IMR-90 (cell line): ENCODE measurements around the gene FOXO6. TPM values are rescaled to one million over a fixed set of nuclear protein-coding genes. Genes with fewer than 3 reads are reported as not detected.

Experiments used
- ATAC-seq: fragments of 200-7000 bp; cut with Tn5 transposase; 2 replicates; pipeline ENCODE4 v1.9.1; 2020; ENCODE audit warnings: low read depth, mild to moderate bottlenecking, moderate library complexity
- BruUV-seq: library from RNA; stranded (reverse); fragments of 400-500 nt; replicated peaks from 2 replicates; lab custom pipeline; 2021; lab: Mats Ljungman, UMichigan
- CTCF ChIA-PET: fragments of 300-600 bp; formaldehyde crosslinking; extraction: SDS; loops from one replicate; lab custom pipeline; 2021; ENCODE audit warnings: antibody characterized with exemption; lab: Yijun Ruan, JAX
- POLR2A ChIA-PET: fragments of 300-600 bp; sonication (Branson Sonifier 250); formaldehyde crosslinking; loops from one replicate; lab custom pipeline; 2022; ENCODE audit warnings: antibody characterized with exemption; ENCODE audit not compliant: unreplicated experiment; lab: Charles Lee
- DNase-seq: peaks from one replicate; pipeline ENCODE4 v3.0.0; 2013
- H2AFZ ChIP-seq: replicated peaks from 2 replicates; pipeline ENCODE3; 2013; ENCODE audit warnings: low read length, mild to moderate bottlenecking; ENCODE audit not compliant: poor library complexity
- H2AK5ac ChIP-seq: 2 replicates; pipeline ENCODE4 v1.6.1; 2013; ENCODE audit warnings: low read depth, low read length, inconsistent platforms
- H2AK9ac ChIP-seq: replicated peaks from 2 replicates; pipeline ENCODE3; 2013; ENCODE audit warnings: mild to moderate bottlenecking, low read depth, low read length, moderate library complexity; ENCODE audit not compliant: poor library complexity
- H2BK120ac ChIP-seq: 2 replicates; pipeline ENCODE4 v1.6.1; 2013; ENCODE audit warnings: low read depth, low read length, inconsistent platforms
- H2BK15ac ChIP-seq: 3 replicates; pipeline ENCODE4 v1.6.1; 2013; ENCODE audit warnings: low read depth, low read length, inconsistent platforms
- H2BK20ac ChIP-seq: 2 replicates; pipeline ENCODE4 v1.6.1; 2013; ENCODE audit warnings: low read depth, mild to moderate bottlenecking, inconsistent platforms, low read length, moderate library complexity
- H2BK5ac ChIP-seq: 2 replicates; pipeline ENCODE4 v1.6.1; 2013; ENCODE audit warnings: mild to moderate bottlenecking, low read depth, low read length, inconsistent platforms; ENCODE audit not compliant: poor library complexity, severe bottlenecking
- H3K14ac ChIP-seq: replicated peaks from 2 replicates; pipeline ENCODE4 v1.6.1; 2013; ENCODE audit warnings: low read depth, low read length, inconsistent platforms
- H3K18ac ChIP-seq: 2 replicates; pipeline ENCODE4 v1.6.1; 2013; ENCODE audit warnings: low read depth, low read length, control low read depth
- H3K23ac ChIP-seq: 2 replicates; pipeline ENCODE4 v1.6.1; 2013; ENCODE audit warnings: low read depth, low read length, inconsistent platforms
- H3K27ac ChIP-seq: 2 replicates; pipeline ENCODE4 v1.5.1; 2013; ENCODE audit warnings: mild to moderate bottlenecking, control low read depth, low read length; ENCODE audit not compliant: insufficient read depth
- H3K27me3 ChIP-seq: 2 replicates; pipeline ENCODE4 v1.6.1; 2013; ENCODE audit warnings: low read length; ENCODE audit not compliant: control insufficient read depth, insufficient read depth
- H3K36me3 ChIP-seq: 2 replicates; pipeline ENCODE4 v1.6.1; 2013; ENCODE audit warnings: low read length, mixed read lengths; ENCODE audit not compliant: control insufficient read depth, insufficient read depth
- H3K4ac ChIP-seq: 2 replicates; pipeline ENCODE4 v1.6.1; 2013; ENCODE audit warnings: low read depth, low read length, inconsistent platforms
- H3K4me1 ChIP-seq: 2 replicates; pipeline ENCODE4 v1.6.1; 2013; ENCODE audit warnings: low read length, mixed read lengths; ENCODE audit not compliant: control insufficient read depth, insufficient read depth
- H3K4me2 ChIP-seq: 2 replicates; pipeline ENCODE4 v1.6.1; 2013; ENCODE audit warnings: low read depth, mild to moderate bottlenecking, control low read depth, low read length, moderate library complexity
- H3K4me3 ChIP-seq: 2 replicates; pipeline ENCODE4 v1.5.1; 2013; ENCODE audit warnings: low read depth, mild to moderate bottlenecking, control low read depth, low read length, moderate library complexity; ENCODE audit not compliant: insufficient read depth
- H3K56ac ChIP-seq: 2 replicates; pipeline ENCODE4 v1.6.1; 2013; ENCODE audit warnings: low read length, inconsistent platforms; ENCODE audit not compliant: insufficient read depth; ENCODE audit errors: extremely low read depth
- H3K79me1 ChIP-seq, 2 experiments: 2 replicates each; pipeline ENCODE4 v1.6.1; 2013; ENCODE audit warnings: low read length in 2 of 2, inconsistent platforms in 1 of 2, low read depth in 1 of 2
- H3K9ac ChIP-seq: 2 replicates; pipeline ENCODE4 v1.6.1; 2013; ENCODE audit warnings: low read depth, low read length, control low read depth
- H3K9me1 ChIP-seq: 2 replicates; pipeline ENCODE4 v1.6.1; 2013; ENCODE audit warnings: low read length, inconsistent platforms; ENCODE audit not compliant: insufficient read depth
- H3K9me3 ChIP-seq: 2 replicates; pipeline ENCODE4 v1.6.1; 2013; ENCODE audit warnings: low read length; ENCODE audit not compliant: control insufficient read depth, insufficient read depth
- H4K20me1 ChIP-seq: 2 replicates; pipeline ENCODE4 v1.6.1; 2013; ENCODE audit warnings: low read length, inconsistent platforms; ENCODE audit not compliant: insufficient read depth
- H4K5ac ChIP-seq: 2 replicates; pipeline ENCODE4 v1.6.1; 2013; ENCODE audit warnings: mild to moderate bottlenecking, low read depth, low read length, control low read depth
- H4K8ac ChIP-seq, 2 experiments: 2 replicates each; pipeline ENCODE4 v1.6.1; 2013; ENCODE audit warnings: low read depth in 2 of 2, low read length in 2 of 2, control low read depth in 1 of 2, inconsistent platforms in 1 of 2
- H4K91ac ChIP-seq: 2 replicates; pipeline ENCODE4 v1.6.1; 2013; ENCODE audit warnings: low read depth, low read length, inconsistent platforms; ENCODE audit not compliant: insufficient read depth
- CHD1 ChIP-seq: IDR thresholded peaks from 2 replicates; pipeline ENCODE4 v1.6.1; 2012; ENCODE audit warnings: low read depth, low read length, improper control_type of control experiment
- FOS ChIP-seq: fragments of 150-350 bp; IDR thresholded peaks from 2 replicates; pipeline ENCODE4 v1.6.1; 2016; ENCODE audit warnings: low read depth, low read length
- MAFK ChIP-seq: IDR thresholded peaks from 2 replicates; pipeline ENCODE4 v1.6.1; 2012; ENCODE audit warnings: low read depth, low read length, improper control_type of control experiment
- MAZ ChIP-seq: IDR thresholded peaks from 2 replicates; pipeline ENCODE4 v1.6.1; 2012; ENCODE audit warnings: low read depth, mild to moderate bottlenecking, low read length, improper control_type of control experiment, moderate library complexity, borderline replicate concordance
- NFE2L2 ChIP-seq: fragments of 150-350 bp; IDR thresholded peaks from 2 replicates; pipeline ENCODE4 v1.6.1; 2016; ENCODE audit warnings: low read depth, mild to moderate bottlenecking, low read length
- RCOR1 ChIP-seq: IDR thresholded peaks from 2 replicates; pipeline ENCODE4 v1.6.1; 2012; ENCODE audit warnings: mild to moderate bottlenecking, low read length, improper control_type of control experiment; ENCODE audit not compliant: insufficient replicate concordance
- whole genome bisulfite sequencing, 2 experiments: methylation state at CpG; one replicate each; pipeline versions ENCODE4 v1.1.5 to v1.1.7; 2013; ENCODE audit warnings: missing lambda C conversion rate in 2 of 2; ENCODE audit not compliant: insufficient read length in 1 of 2; ENCODE audit errors: extremely low coverage in 2 of 2; 5-methylcytosine and 5-hydroxymethylcytosine counted together
- dilution Hi-C: fragments of 300-500 bp; cut with HindIII; formaldehyde crosslinking; loops from one replicate; pipeline ENCODE4 v1.14.3; 2018; ENCODE audit warnings: low sequenced_read_pairs; ENCODE audit not compliant: unreplicated experiment
- in situ Hi-C: fragments of 300-500 bp; cut with MboI; formaldehyde crosslinking; loops from 3 replicates; pipeline ENCODE4 v1.14.3; 2019; ENCODE audit warnings: low sequenced_read_pairs, inconsistent platforms, mixed read lengths
- intact Hi-C: fragments of 100-400 bp; cut with micrococcal nuclease; formaldehyde crosslinking; loops from 2 replicates; pipeline ENCODE4 v1.10.0; 2022
- polyA plus RNA-seq, 3 experiments: library from polyadenylated mRNA; depleted of rRNA; stranded (reverse); fragments of >200 nt; gene quantifications; 2 replicates each; pipeline ENCODE4 v1.2.3, GENCODE V29; 2012; ENCODE audit warnings: low replicate concordance in 1 of 3
- total RNA-seq: library from RNA; depleted of rRNA; stranded (reverse); fragments of >200 nt; gene quantifications from 2 replicates; pipeline ENCODE4 v1.2.3, GENCODE V29; 2012
- TF ChIP-seq, protein P1 (sequence below): fragments of 150-350 bp; IDR thresholded peaks from 2 replicates; pipeline ENCODE4 v1.6.1; 2016; ENCODE audit warnings: low read depth, mild to moderate bottlenecking, low read length, moderate library complexity, borderline replicate concordance
- TF ChIP-seq, protein P2 (sequence below): fragments of 150-350 bp; IDR thresholded peaks from 2 replicates; pipeline ENCODE4 v1.6.1; 2017; ENCODE audit warnings: mild to moderate bottlenecking, antibody characterized with exemption, low read length, low read depth

FOXO6 gene
- total and polyA plus RNA-seq, 2 of the 4 experiments (the other 2 are of a cell fraction), result not detected

DNA sequence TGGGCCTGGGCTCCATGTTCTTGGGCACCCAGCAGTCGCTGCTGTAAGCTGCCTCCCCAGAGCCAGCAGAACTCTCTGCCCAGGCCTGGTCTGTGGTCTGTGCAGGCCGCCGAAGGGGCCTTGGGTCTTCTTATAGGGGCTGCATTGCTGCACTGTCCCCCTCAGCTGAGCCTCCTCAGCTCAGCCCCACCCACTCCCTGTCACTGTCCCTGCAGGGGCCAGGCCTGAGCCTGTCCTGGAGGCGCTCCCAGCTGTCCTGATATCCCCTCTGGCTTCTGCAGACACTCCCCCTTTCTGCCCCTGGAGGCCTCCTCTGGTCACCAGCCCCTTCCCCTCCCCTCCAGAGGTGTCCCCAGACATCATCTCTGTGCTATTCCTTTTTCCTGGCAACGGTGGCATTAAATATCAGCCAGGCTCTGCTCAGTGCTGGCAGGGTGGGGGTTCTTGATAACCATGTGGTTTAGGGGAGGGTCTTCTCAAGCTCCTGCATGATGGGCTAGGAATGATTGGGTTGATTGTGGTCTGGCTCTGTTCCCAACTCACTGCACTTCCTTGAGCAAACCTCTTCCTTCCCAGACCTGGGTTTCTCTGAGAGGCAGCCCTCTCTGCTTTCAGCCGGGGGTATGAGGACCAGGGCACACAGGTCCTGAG, 3.7 kb upstream of the FOXO6 start:
- no peak overlapping the region for H2BK120ac ChIP-seq
- no peak overlapping the region for H3K14ac ChIP-seq
- H3K36me3 ChIP-seq, result no peaks in the 10 kb centered on the region
- no peak overlapping the region for H2BK5ac ChIP-seq
- H3K56ac ChIP-seq, result no peak overlapping the region
- H4K5ac ChIP-seq, result no peak overlapping the region
- no peak overlapping the region for H3K4me2 ChIP-seq
- no peaks in the 10 kb centered on the region for H3K9me3 ChIP-seq
- no peak overlapping the region for H3K9ac ChIP-seq
- H2BK15ac ChIP-seq, result no peak overlapping the region
- H3K27ac ChIP-seq, result no peak overlapping the region
- peaks cover 40% of the 10 kb centered on the region for H3K27me3 ChIP-seq
- no peak overlapping the region for H4K8ac ChIP-seq
- TF ChIP-seq RCOR1, result no peak
- TF ChIP-seq MAZ, result no peak
- TF ChIP-seq, protein P1, sequence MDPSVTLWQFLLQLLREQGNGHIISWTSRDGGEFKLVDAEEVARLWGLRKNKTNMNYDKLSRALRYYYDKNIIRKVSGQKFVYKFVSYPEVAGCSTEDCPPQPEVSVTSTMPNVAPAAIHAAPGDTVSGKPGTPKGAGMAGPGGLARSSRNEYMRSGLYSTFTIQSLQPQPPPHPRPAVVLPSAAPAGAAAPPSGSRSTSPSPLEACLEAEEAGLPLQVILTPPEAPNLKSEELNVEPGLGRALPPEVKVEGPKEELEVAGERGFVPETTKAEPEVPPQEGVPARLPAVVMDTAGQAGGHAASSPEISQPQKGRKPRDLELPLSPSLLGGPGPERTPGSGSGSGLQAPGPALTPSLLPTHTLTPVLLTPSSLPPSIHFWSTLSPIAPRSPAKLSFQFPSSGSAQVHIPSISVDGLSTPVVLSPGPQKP, result no peak
- TF ChIP-seq CHD1, result no peak
- TF ChIP-seq FOS, result no peak
- TF ChIP-seq, protein P2, sequence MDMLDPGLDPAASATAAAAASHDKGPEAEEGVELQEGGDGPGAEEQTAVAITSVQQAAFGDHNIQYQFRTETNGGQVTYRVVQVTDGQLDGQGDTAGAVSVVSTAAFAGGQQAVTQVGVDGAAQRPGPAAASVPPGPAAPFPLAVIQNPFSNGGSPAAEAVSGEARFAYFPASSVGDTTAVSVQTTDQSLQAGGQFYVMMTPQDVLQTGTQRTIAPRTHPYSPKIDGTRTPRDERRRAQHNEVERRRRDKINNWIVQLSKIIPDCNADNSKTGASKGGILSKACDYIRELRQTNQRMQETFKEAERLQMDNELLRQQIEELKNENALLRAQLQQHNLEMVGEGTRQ, result no peak
- no peak for TF ChIP-seq NFE2L2
- no peak for TF ChIP-seq MAFK
- ATAC-seq (no peak), DNase-seq (no peak)
- no peak overlapping the region for H3K23ac ChIP-seq
- no peak overlapping the region for H3K4me3 ChIP-seq
- in situ Hi-C loops (no loop called here), intact Hi-C loops (no loop called here), dilution Hi-C loops (no loop called here)
- no peaks in the 10 kb centered on the region for H3K79me1 ChIP-seq
- no peak overlapping the region for H2AK5ac ChIP-seq
- H3K9me1 ChIP-seq, result peaks cover 3% of the 10 kb centered on the region; the same call in 1 of the 2 replicates
- H4K91ac ChIP-seq, result no peak overlapping the region
- H3K4ac ChIP-seq, result no peak overlapping the region
- no TSS peak for BruUV-seq
- H2BK20ac ChIP-seq, result no peak overlapping the region
- no peak overlapping the region for H2AK9ac ChIP-seq
- H4K20me1 ChIP-seq, result 0 out of 2 replicates have a peak, but pooled peaks cover 5% of the 10 kb centered on the region
- POLR2A ChIA-PET, result no interaction called here
- CTCF ChIA-PET, result no interaction called here
- 0% methylated on average over 1 of the region's 6 CpGs; no CpG with 5 or more reads in 1 of the 2 experiments for WGBS, 2 experiments
- H3K4me1 ChIP-seq, result 0 out of 2 replicates have a peak, but pooled peaks cover 1% of the 10 kb centered on the region
- no peak overlapping the region for H2AFZ ChIP-seq
- no peak overlapping the region for H3K18ac ChIP-seq
